ENCODE results near the gene MR1. TPM values are rescaled to one million over a fixed set of nuclear protein-coding genes. Genes with fewer than 3 reads are reported as not detected.

MR1 gene
- total and polyA plus RNA-seq, 2 of the 13 experiments (the other 11 are each of a cell fraction or from before 2014, with no cell fraction given), result 7.7 to 10.4 TPM

GRCh38 chr1:181089017-181089675 is 55.4 kb downstream of the MR1 start:
- Histone ChIP-seq H3K27me3 (ENCODE audit: control insufficient read depth in 1 of 2, insufficient read depth in 2 of 2, low read length in 2 of 2) (no peaks in the 10 kb centered on the region; a peak in 2 of 5 replicates), H3K4me1 (ENCODE audit: insufficient read depth, low read length) (peaks cover 60% of the 10 kb centered on the region), H3K27ac (ENCODE audit: extremely low read length, insufficient read depth, low read length) (peak overlapping the region; percentile 39), H3K4me2 (ENCODE audit: low read depth, low read length) (peak overlapping the region; percentile 91), H3K9ac (ENCODE audit: insufficient read depth, low read depth, low read length) (peak overlapping the region; percentile 72), H3K79me2 (ENCODE audit: insufficient read depth, low read length) (peaks cover 30% of the 10 kb centered on the region), H3K9me3 (ENCODE audit: low read length) (no peaks in the 10 kb centered on the region), H3K4me3 (replicated peaks in 1 of 3; ENCODE audit: insufficient read depth in 1 of 3, low read depth in 2 of 3, low read length in 3 of 3) (peak overlapping the region; percentile 68 to 88 (median 79)), H4K20me1 (ENCODE audit: insufficient read depth, low read length) (peaks cover 8% of the 10 kb centered on the region), H2AFZ (ENCODE audit: low read length) (no peak overlapping the region), H3K36me3 (replicated peaks in 1 of 2; ENCODE audit: control insufficient read depth in 1 of 2, insufficient read depth in 2 of 2, low read length in 2 of 2) (no peaks in the 10 kb centered on the region)
- ATAC-seq, result peak; percentile 5
- WGBS (ENCODE audit: low lambda C conversion rate), result 0% methylated on average over 24 of the region's 97 CpGs
- intact Hi-C loops (cut with micrococcal nuclease; ENCODE audit: unreplicated experiment) (loop anchor here (2.0 to 5.0 kb wide), 3 partner anchors 16 to 67 kb away; partner anchors contain the start of gene STX6), in situ Hi-C loops (cut with HindIII; ENCODE audit: extremely low pct_ligation_motif_present, low pct_unique_long_range_greater_than_20kb) (loop anchor here (5.0 kb wide), 1 partner anchor 53 kb away; no protein-coding TSS in a partner anchor)
- no peak for DNase-seq (ENCODE audit: low spot score)
- POLR2A ChIA-PET, result interaction anchor here (0.6 to 5.3 kb wide), 23 partner anchors 9 to 207 kb away, joined by 3 to 57 read pairs (median 5); partner anchors contain the start of gene MR1
- FAIRE-seq, result no peak
- no TSS peak for BruUV-seq (replicated peaks)
- CTCF ChIA-PET (ENCODE audit: low intra/inter-chr PET ratio, low total read pairs), result no interaction called here
- TF ChIP-seq ZNF746 (CRISPR knock-in tag; IDR thresholded peaks at IDR 0.05), result no peak
- no peak for TF ChIP-seq ZNF598 (CRISPR knock-in tag; IDR thresholded peaks at IDR 0.05; ENCODE audit: borderline replicate concordance)
- no peak for TF ChIP-seq GATA4 (IDR thresholded peaks at IDR 0.05; ENCODE audit: borderline replicate concordance, low read depth)
- TF ChIP-seq, protein P1, sequence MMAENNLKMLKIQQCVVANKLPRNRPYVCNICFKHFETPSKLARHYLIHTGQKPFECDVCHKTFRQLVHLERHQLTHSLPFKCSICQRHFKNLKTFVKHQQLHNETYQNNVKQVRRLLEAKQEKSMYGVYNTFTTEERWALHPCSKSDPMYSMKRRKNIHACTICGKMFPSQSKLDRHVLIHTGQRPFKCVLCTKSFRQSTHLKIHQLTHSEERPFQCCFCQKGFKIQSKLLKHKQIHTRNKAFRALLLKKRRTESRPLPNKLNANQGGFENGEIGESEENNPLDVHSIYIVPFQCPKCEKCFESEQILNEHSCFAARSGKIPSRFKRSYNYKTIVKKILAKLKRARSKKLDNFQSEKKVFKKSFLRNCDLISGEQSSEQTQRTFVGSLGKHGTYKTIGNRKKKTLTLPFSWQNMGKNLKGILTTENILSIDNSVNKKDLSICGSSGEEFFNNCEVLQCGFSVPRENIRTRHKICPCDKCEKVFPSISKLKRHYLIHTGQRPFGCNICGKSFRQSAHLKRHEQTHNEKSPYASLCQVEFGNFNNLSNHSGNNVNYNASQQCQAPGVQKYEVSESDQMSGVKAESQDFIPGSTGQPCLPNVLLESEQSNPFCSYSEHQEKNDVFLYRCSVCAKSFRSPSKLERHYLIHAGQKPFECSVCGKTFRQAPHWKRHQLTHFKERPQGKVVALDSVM (CRISPR knock-in tag; IDR thresholded peaks at IDR 0.05), result no peak
- no peak for TF ChIP-seq ZNF383 (CRISPR knock-in tag; IDR thresholded peaks at IDR 0.05; ENCODE audit: borderline replicate concordance)
- TF ChIP-seq KIAA2018 (CRISPR knock-in tag; IDR thresholded peaks at IDR 0.05; ENCODE audit: borderline replicate concordance), result no peak
- 0 out of 2 replicates have a peak, but pooled peaks have one; percentile 2 for TF ChIP-seq CBFB (CRISPR knock-in tag; IDR thresholded peaks at IDR 0.05)
- TF ChIP-seq ELF3 (CRISPR knock-in tag; IDR thresholded peaks at IDR 0.05), result no peak
- no peak for TF ChIP-seq SMYD3 (CRISPR knock-in tag; IDR thresholded peaks at IDR 0.05)
- no peak for TF ChIP-seq REL (CRISPR knock-in tag; conservative IDR thresholded peaks at IDR 0.05)
- TF ChIP-seq ASH2L (IDR thresholded peaks at IDR 0.05; ENCODE audit: insufficient read length, low read depth, low read length), result peak; percentile 7
- TF ChIP-seq STAT5B (CRISPR knock-in tag; IDR thresholded peaks at IDR 0.05), result no peak
- TF ChIP-seq ZNF547 (CRISPR knock-in tag; IDR thresholded peaks at IDR 0.05), result no peak
- TF ChIP-seq RAD21 (CRISPR knock-in tag; IDR thresholded peaks at IDR 0.05), result peak; percentile 20; the same call in 1 of the 2 replicates
- TF ChIP-seq KLF13 (CRISPR knock-in tag; IDR thresholded peaks at IDR 0.05), result no peak
